ENCODE data around the gene HYAL1. TPM values are rescaled to one million over a fixed set of nuclear protein-coding genes. Genes with fewer than 3 reads are reported as not detected.

The HYAL1 gene
- total and polyA plus RNA-seq, 2 experiments from 2014 or later, result 3.3 to 5.0 TPM

DNA sequence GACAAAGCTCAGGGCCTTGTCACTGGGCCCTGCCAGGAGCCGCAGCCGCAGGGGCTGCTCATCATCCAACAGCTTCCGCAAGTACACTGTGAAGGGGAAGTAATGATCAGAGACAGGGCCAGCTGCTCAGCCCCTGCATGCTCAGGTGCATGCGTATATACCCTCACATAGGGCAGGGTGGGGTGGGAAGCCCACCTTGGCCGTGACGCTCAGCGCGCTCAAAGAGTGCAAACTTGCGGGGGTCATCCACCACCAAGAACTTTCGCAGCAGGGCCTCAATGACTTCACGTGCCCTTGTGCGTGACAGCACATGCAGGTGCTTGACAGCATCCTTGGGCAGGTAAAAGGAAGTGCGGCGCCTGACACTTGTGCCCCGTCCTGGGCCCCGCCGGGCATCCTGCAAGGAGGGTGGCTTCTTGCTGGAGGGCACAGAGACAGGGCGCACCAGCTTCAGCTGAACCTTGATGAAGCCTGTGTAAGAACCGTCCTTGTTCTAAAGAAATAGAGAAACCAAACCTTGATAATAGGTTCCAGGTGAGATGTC is 28.1 kb upstream of the HYAL1 start:
- no peaks in the 10 kb centered on the region for H3K9me3 ChIP-seq (ENCODE audit: low read depth)
- no peak for DNase-seq (ENCODE audit: low read depth in 1 of 2, low spot score in 1 of 2)
- H3K4me3 ChIP-seq, result no peak overlapping the region
- peaks cover 10% of the 10 kb centered on the region for H3K4me1 ChIP-seq (ENCODE audit: low read depth)
- H3K27me3 ChIP-seq, result no peaks in the 10 kb centered on the region
- H3K27ac ChIP-seq, result no peak overlapping the region
- TF ChIP-seq, protein P1, sequence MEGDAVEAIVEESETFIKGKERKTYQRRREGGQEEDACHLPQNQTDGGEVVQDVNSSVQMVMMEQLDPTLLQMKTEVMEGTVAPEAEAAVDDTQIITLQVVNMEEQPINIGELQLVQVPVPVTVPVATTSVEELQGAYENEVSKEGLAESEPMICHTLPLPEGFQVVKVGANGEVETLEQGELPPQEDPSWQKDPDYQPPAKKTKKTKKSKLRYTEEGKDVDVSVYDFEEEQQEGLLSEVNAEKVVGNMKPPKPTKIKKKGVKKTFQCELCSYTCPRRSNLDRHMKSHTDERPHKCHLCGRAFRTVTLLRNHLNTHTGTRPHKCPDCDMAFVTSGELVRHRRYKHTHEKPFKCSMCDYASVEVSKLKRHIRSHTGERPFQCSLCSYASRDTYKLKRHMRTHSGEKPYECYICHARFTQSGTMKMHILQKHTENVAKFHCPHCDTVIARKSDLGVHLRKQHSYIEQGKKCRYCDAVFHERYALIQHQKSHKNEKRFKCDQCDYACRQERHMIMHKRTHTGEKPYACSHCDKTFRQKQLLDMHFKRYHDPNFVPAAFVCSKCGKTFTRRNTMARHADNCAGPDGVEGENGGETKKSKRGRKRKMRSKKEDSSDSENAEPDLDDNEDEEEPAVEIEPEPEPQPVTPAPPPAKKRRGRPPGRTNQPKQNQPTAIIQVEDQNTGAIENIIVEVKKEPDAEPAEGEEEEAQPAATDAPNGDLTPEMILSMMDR (IDR thresholded peaks at IDR 0.05; ENCODE audit: low read depth, low read length), result no peak
- peaks cover 31% of the 10 kb centered on the region for H3K36me3 ChIP-seq

DNA sequence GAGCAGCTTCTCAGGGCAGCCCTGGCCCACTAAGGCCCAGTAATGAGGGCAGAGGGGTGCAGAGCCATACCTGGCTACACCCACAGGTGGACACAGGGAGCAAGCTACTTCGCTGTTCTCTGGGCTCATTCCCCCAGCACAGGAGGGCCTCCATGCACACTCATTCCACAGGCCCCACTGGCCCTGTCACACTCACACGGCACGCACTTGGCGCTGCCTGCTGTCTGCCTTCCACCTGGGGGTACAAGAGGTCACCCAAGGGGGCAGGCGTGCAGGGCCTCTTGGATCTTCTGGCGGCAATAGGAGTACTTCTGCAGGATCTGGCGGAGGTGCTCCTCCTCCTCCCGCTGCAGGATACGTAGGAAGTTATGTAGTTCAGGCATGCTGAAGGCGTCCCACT is 27.0 kb upstream of the HYAL1 start:
- Histone ChIP-seq H3K9me3 (ENCODE audit: low read depth) (no peaks in the 10 kb centered on the region), H3K4me3 (no peak overlapping the region), H3K27me3 (no peaks in the 10 kb centered on the region), H3K27ac (no peak overlapping the region), H3K36me3 (peaks cover 31% of the 10 kb centered on the region), H3K4me1 (ENCODE audit: low read depth) (peaks cover 6% of the 10 kb centered on the region)
- no peak for DNase-seq (ENCODE audit: low read depth in 1 of 2, low spot score in 1 of 2)
- TF ChIP-seq, protein P1 (IDR thresholded peaks at IDR 0.05; ENCODE audit: low read depth, low read length), result no peak

DNA sequence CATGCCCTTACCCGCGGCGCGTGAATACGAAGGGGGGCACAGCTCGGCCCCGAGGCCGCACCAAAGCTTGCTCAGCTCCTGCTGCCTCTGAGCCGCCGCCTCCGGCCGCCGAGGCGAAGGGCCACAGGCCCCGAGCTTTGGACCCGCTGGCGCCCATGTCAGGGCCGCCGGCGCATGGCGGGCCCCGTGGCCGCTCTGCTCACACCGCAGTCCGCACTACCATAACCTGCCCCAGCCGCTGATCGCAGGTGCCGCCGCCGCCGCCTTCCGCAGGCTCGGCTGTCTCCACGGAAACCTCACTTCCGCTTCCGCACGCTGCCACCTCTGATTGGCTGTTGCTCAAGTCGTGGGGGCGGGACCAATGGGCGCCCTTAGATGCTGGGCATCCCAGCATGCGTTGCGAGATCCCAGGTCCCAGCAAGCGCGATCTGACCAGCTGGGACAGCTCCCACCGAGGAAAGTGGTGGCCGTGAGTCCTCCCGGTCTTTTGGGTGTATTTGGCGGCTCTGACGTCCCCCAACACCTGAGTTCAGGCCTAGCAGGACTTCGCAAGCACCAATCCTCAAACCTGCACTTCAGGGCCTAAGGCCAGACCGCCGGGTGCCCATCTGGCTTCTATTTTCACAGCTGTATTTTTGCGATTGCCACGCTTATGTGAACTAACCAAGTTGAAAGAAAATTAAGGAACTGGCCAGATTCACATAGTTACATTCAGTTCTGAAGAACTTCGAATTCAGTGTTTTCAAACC is 24.7 kb upstream of the HYAL1 start, which contains the start of gene TUSC2:
TSS of gene TUSC2 (minus strand) at position 281 of the 749 bp plus-strand sequence. CDS start at position 157, 124 bp downstream.
- Histone ChIP-seq H3K27ac (peak within 1 kb of the TSS; percentile 78), H3K27me3 (no peaks in the 10 kb centered on the region), H3K4me3 (peak within 1 kb of the TSS; percentile 87), H3K4me1 (ENCODE audit: low read depth) (peaks cover 9% of the 10 kb centered on the region), H3K36me3 (peaks cover 31% of the 10 kb centered on the region), H3K9me3 (ENCODE audit: low read depth) (no peaks in the 10 kb centered on the region)
- peak; percentile 97 to 100 for DNase-seq (ENCODE audit: low read depth in 1 of 2, low spot score in 1 of 2)
- TF ChIP-seq, protein P1 (IDR thresholded peaks at IDR 0.05; ENCODE audit: low read depth, low read length), result no peak

DNA sequence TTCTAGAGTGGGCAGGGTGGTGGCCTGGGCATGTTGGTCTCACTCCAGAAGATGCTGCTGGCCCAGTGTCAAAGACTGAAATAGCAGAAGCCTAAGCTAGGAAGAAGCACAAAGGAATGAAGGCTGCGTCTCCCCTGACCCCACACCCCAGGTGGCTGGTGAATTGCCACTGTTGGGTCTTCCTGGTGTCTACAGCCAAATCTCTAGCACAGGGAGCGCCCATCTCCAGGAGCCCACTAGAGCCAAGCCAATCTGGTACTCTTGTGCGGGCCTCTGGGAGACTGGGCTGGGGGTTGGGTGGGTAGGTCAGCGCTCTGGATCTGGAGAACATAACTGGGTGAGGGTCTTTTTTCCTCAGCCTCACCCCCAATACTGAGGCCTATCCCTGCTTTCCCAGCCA is 23.8 kb upstream of the HYAL1 start:
- DNase-seq (ENCODE audit: low read depth in 1 of 2, low spot score in 1 of 2), result no peak
- Histone ChIP-seq H3K9me3 (ENCODE audit: low read depth) (no peaks in the 10 kb centered on the region), H3K4me3 (peak overlapping the region; percentile 87), H3K27ac (no peak overlapping the region), H3K4me1 (ENCODE audit: low read depth) (peaks cover 17% of the 10 kb centered on the region), H3K27me3 (no peaks in the 10 kb centered on the region), H3K36me3 (peaks cover 30% of the 10 kb centered on the region)
- TF ChIP-seq, protein P1 (IDR thresholded peaks at IDR 0.05; ENCODE audit: low read depth, low read length), result no peak

DNA sequence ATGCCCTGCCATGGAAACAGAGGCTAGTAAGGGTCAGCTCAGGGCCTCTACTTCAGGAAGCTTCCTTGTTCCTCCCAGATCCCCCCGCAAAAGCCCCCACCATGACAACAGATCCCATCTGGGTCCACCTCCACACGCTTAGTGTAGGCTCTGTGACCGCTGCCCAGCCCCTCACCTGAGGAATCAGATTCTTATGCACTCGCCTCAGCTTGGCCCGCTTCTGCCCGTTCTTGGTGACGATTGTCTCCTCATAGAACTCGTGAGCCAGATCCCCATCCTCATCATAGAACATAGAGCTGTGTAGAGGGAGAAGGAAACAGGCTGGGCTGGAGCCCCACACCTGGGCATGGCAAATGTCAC is 22.8 kb upstream of the HYAL1 start:
- TF ChIP-seq, protein P1 (IDR thresholded peaks at IDR 0.05; ENCODE audit: low read depth, low read length), result no peak
- H3K27me3 ChIP-seq, result no peaks in the 10 kb centered on the region
- DNase-seq (ENCODE audit: low read depth in 1 of 2, low spot score in 1 of 2), result no peak
- no peaks in the 10 kb centered on the region for H3K9me3 ChIP-seq (ENCODE audit: low read depth)
- H3K36me3 ChIP-seq, result peaks cover 20% of the 10 kb centered on the region
- no peak overlapping the region for H3K27ac ChIP-seq
- H3K4me3 ChIP-seq, result no peak overlapping the region
- peaks cover 20% of the 10 kb centered on the region for H3K4me1 ChIP-seq (ENCODE audit: low read depth)

All from cardiac muscle cell (in vitro differentiated cells and primary cell).